Measurements from ENCODE around the gene SLC16A13.
"Not testable (repeated sequence)": the region's sequence is repeated elsewhere in the genome, so short reads cannot be mapped to it uniquely, and the experiment has no call there.

SLC16A13 gene, protein sequence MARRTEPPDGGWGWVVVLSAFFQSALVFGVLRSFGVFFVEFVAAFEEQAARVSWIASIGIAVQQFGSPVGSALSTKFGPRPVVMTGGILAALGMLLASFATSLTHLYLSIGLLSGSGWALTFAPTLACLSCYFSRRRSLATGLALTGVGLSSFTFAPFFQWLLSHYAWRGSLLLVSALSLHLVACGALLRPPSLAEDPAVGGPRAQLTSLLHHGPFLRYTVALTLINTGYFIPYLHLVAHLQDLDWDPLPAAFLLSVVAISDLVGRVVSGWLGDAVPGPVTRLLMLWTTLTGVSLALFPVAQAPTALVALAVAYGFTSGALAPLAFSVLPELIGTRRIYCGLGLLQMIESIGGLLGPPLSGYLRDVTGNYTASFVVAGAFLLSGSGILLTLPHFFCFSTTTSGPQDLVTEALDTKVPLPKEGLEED

DNA sequence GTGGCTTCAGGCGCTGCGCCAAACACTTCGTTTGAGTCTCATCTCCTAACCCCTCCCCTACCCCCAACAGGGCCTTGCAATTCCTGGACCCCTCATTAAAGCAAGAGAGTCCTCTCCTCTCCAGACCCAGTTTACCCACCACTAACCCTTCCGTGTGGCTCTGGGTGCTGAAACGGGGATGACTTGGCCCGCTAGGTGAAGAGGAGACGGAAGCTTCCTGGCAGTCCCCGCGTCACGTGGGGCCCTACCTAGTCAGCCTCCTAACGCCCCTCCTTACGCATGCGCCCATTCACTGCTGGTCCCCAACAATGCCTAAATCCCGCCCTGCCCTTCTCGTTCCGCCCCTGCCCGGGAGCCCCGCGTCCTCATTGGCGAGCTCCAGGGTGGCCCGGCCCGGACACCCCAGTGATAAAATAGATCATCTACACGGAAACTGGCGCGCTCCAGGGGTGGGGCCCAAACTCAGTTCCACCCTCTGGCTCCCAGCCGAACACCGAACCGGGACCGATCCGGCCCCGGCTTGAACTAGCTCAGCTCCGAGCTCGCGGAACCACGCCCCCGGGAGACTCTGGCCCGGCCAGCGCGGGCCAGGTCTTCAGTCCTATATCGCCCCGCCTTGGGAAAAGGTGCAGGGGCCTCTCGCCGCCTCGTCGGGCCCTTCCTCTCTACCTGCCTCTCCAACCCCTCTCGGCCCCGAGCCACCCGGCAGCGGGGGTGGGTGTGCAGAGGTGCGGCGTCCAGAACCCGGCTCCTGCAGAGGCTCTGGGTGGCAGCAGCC is at the start of gene SLC16A13:
Gene SLC16A13, plus strand, starts transcription at position 425 of the 778 bp plus-strand sequence. CDS start 368 bp downstream, outside the sequence.
- DNase-seq (ENCODE audit: low read depth in 2 of 2): peak; percentile 96 to 99

- DNase-seq (ENCODE audit: low read depth in 2 of 2): no peak
Measured at GRCh38 chr17:6986676-6987075, 49.1 kb upstream of the SLC16A13 start.

DNA sequence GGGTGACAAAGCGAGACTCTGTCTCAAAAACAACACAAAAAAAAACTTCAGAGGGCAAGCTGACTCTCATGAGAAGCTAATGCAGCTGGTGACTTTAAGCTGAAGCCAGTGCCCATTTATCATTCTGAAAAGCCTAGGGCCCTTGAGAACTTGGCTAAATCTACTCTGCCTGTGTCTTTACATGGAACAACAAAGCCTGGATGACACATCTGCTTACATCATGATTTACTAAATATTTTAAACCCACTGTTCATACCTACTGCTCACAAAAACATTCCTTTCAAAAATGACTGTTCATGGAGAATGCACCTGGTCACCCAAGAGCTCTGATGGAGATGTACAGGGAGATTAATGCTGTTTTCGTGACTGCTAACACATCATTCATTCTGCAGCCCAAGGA is 46.0 kb upstream of the SLC16A13 start:
- no peak for DNase-seq (ENCODE audit: low read depth in 2 of 2)

DNA sequence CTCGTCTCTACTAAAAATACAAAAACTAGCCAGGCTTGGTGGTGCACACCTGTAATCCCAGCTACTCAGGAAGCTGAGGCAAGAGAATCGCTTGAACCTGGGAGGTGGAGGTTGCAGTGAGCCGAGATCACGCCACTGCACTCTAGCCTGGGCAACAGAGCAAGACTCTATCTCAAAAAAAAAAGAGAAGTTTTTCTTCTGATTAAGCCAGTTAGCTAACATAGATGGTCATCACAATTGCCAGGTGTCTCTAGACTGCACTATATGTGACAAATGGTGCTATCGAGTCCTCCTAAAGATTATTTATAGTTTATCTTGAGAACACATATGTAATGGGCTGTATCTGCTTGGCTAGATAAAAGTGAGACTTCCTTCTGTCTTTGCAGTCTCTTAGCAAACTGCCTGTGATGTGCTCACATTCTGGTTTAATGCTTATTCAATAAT is 42.2 kb upstream of the SLC16A13 start:
- DNase-seq (ENCODE audit: low read depth in 2 of 2): not testable (repeated sequence)

DNA sequence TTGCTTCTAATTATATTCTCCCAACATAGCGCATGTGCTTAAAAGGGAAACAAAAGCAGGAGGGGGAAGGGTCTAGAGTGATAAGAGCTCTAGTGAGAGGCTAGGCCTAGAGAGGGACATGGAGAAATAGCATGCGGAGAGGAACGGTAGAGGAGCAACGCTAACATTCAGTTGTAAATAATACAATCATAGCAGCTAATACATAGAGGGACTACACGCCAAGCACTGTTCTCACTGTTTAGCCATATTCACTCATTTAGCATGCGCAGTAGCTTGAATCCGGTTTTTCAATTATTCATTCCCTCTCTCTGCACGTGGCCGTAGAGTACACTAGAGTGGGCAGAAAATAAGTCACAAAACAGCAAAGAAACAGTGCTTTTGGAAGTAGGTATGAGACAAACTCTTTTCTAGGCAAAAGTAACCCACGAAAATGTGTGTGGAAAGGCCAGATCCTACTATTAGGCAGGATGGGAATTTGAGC is 41.7 kb upstream of the SLC16A13 start:
- no peak for DNase-seq (ENCODE audit: low read depth in 2 of 2)

- DNase-seq (ENCODE audit: low read depth in 2 of 2): no peak
Measured at GRCh38 chr17:6994666-6995256, 41.1 kb upstream of the SLC16A13 start.

- DNase-seq (ENCODE audit: low read depth in 2 of 2): no peak
Measured at GRCh38 chr17:6995500-6996255, 40.1 kb upstream of the SLC16A13 start, which contains the start of gene ALOX12. TSS of gene ALOX12 (plus strand) at chr17:6996049. CDS start at chr17:6996118, 69 bp downstream.

DNA sequence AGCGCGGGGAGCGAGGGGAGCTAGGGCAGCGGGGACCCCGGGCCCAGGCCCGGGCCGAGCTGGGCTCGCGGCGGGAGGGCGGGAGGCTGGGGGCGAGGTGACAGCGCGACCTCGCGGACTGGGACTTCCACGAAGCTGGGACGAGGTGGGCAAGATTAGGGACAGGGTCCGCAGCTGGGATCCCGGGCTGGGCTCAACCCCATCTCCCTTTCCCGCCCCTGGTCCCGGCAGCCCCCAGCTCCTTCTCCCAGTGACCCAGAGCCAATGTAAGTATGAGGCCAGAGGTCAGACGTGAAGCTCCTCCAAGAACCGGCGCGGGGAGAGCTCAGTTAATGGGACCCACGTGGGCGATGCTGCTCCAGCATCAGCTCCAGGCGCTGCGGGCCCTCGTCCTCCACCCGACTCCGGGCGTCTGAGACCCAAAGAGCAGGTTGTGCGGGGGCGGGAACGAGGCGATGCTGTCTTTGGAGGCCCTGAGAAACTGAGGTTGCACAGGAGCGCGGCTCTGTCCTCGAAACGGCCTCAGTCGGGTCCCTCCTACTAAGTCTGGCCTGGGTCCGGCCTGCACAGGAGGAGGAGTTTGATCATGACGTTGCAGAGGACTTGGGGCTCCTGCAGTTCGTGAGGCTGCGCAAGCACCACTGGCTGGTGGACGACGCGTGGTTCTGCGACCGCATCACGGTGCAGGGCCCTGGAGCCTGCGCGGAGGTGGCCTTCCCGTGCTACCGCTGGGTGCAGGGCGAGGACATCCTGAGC is 39.4 kb upstream of the SLC16A13 start:
- no peak for DNase-seq (ENCODE audit: low read depth in 2 of 2)

- no peak for DNase-seq (ENCODE audit: low read depth in 2 of 2)
Measured at GRCh38 chr17:6997171-6997570, 38.6 kb upstream of the SLC16A13 start.

DNA sequence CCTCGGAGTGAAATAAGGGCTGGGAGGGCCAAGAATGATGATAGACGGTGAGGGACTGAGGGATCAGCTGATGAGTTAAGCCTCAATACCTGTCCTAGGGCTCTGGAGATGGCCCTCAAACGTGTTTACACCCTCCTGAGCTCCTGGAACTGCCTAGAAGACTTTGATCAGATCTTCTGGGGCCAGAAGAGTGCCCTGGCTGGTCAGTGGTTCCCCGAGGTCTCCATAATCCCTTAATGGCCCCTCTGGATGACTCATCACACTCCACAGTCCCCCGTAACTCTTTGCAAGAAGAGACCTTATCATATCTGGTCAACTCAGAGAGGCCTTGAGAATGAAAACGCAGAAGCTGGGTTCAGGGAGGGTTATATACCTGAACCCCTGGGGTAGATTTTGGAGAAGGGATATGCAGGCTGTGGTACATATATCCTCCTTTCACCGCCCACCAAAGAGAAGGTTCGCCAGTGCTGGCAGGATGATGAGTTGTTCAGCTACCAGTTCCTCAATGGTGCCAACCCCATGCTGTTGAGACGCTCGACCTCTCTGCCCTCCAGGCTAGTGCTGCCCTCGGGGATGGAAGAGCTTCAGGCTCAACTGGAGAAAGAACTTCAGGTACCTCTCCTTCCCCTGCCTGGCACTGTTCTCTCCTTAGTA is 36.8 kb upstream of the SLC16A13 start:
- DNase-seq (ENCODE audit: low read depth in 2 of 2): no peak

- peak; percentile 30 to 50 for DNase-seq (ENCODE audit: low read depth in 2 of 2)
Measured at GRCh38 chr17:7001318-7001961, 34.4 kb upstream of the SLC16A13 start.

- DNase-seq (ENCODE audit: low read depth in 2 of 2): no peak
Measured at GRCh38 chr17:7002288-7003047, 33.3 kb upstream of the SLC16A13 start.

DNA sequence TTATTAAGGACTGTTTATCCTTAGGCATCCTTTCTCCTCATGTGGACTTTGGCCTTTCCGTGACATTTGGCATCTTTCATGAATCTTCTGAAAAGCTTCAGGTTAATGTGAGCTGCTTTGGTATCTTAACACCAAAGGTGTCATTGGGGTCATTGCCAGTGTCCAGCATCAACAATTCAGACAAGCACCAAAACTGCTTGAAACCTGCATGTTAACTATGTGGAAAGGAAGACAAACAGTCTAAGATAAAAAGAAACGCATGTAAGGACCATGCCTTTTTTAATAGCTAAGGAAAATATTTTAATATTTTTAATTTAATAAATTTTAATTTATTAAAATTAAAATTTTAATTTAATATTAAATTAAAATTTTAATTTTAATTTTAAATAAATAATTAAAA is 32.1 kb upstream of the SLC16A13 start:
- DNase-seq (ENCODE audit: low read depth in 2 of 2): no peak

DNA sequence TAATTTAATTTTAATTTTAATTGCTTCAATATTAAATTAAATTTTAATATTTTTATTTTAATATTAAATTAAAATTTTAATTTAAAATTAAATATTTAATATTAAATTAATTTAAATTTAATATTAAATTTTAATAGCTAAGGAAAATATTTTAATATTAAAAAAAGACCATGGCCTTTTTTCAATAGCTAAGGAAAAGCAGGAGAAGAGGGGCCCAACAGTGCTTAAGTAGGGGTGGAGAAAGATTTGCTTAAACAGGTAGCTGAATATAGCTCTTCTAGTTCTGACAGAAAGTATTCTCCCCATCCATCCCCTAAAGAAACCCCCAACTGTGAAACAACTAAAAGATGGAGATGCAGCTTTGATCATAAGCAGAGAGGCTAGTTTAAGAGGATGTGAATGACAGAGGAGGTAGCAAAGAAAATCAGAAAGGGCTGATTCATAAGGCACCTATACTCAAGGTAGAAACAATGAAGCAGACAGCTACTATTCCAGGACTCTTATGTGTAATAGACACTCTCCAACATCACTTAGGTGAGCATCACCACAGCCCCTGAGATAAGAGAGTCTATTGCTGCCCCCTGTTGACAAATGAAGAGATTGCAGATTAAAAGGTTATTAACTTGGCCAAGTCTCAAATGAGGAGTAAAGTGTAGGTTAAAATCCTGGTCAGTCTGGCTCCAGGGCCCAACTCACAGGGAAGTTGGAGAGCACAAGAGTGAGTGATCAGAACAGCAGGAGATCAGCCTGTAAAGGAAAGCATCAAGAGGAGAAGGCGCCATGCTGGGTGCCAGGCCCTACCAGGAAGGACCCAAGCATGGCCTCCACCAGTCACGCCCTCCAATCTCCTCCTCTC is 31.2 kb upstream of the SLC16A13 start:
- no peak for DNase-seq (ENCODE audit: low read depth in 2 of 2)

DNA sequence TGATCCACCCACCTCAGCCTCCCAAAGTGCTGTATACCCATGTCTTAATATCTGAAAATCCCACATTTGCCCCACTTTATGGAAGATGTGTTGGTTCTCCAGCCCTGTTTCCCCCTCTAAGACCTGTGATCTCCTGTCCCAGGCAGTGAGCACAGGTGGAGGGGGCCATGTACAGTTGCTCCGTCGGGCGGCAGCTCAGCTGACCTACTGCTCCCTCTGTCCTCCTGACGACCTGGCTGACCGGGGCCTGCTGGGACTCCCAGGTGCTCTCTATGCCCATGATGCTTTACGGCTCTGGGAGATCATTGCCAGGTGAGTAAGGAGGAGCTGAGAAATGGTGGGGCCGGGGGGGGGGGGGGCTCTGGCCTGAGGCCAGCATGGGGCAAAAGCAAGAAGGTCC is 30.1 kb upstream of the SLC16A13 start:
- no peak for DNase-seq (ENCODE audit: low read depth in 2 of 2)

GRCh38 chr17:7007143-7007542 is 28.7 kb upstream of the SLC16A13 start:
- DNase-seq (ENCODE audit: low read depth in 2 of 2): no peak

- DNase-seq (ENCODE audit: low read depth in 2 of 2): no peak
Measured at GRCh38 chr17:7010523-7010922, 25.3 kb upstream of the SLC16A13 start.

DNA sequence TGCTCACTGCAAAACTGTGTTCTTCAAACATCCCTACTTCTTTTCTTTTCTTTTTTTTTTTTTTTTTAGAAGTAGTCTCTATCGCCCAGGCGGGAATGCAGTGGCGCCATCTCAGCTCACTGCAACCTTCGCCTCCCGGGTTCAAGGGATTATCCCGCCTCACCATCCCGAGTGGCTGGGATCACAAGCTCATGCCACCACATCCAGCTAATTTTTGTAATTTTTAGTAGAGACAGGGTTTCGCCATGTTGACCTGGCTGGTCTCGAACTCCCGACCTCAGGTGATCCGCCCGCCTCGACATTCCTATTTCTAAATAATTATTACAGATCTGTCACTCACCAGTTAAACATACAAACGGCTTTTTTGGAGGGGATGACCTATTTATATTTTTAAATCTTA is 24.4 kb upstream of the SLC16A13 start:
- DNase-seq (ENCODE audit: low read depth in 2 of 2): no peak

Data from stimulated activated CD4-positive, alpha-beta T cell treated with anti-CD3 and anti-CD28 coated beads, Interleukin-4, amount 100 ng/mL, for 48 hours (primary cell).